Suprapubic skin (tissue), 4 donors: ENCODE data around the gene TSR3. TPM values are rescaled to one million over a fixed set of nuclear protein-coding genes. Genes with fewer than 3 reads are reported as not detected.

Experiments used
- DNase-seq, 2 donors: peaks; one replicate each; pipeline ENCODE4 v3.0.0-alpha.2; 2019; ENCODE audit warnings: low spot score in 2 of 2
- H3K27ac ChIP-seq: fragments of 200-600 bp; sonication (generic); one replicate; pipeline ENCODE4 v1.5.1; 2019
- H3K27me3 ChIP-seq: fragments of 200-600 bp; sonication (generic); one replicate; pipeline ENCODE4 v1.5.1; 2019
- H3K36me3 ChIP-seq: fragments of 200-600 bp; sonication (generic); one replicate; pipeline ENCODE4 v1.5.1; 2019
- H3K4me1 ChIP-seq: fragments of 200-600 bp; sonication (generic); one replicate; pipeline ENCODE4 v1.5.1; 2019
- H3K4me3 ChIP-seq: fragments of 200-600 bp; sonication (generic); one replicate; pipeline ENCODE4 v1.5.1; 2019; ENCODE audit warnings: mild to moderate bottlenecking
- H3K9me3 ChIP-seq: fragments of 200-600 bp; sonication (generic); one replicate; pipeline ENCODE4 v1.5.1; 2019
- EP300 ChIP-seq: sonication (generic); formaldehyde crosslinking; IDR thresholded peaks from one replicate; pipeline ENCODE4 v1.6.1; 2017; ENCODE audit warnings: antibody characterized with exemption
- POLR2A ChIP-seq, 2 donors: fragments of 450-650 bp; IDR thresholded peaks; one replicate each; pipeline ENCODE4 v1.6.1; 2017; ENCODE audit warnings: antibody characterized with exemption in 2 of 2, mild to moderate bottlenecking in 2 of 2, moderate library complexity in 2 of 2
- POLR2AphosphoS5 ChIP-seq, 3 donors: sonication (generic); formaldehyde crosslinking; IDR thresholded peaks; one replicate each; pipeline ENCODE4 v1.6.1; 2017; ENCODE audit warnings: antibody characterized with exemption in 3 of 3
- WGBS: methylation state at CpG from one replicate; pipeline ENCODE4 v1.1.5; 2018; 5-methylcytosine and 5-hydroxymethylcytosine counted together
- total RNA-seq, 4 donors: library from RNA; depleted of rRNA; stranded (reverse); fragments of >200 nt; gene quantifications; one replicate each; pipeline ENCODE4 v1.1.0, GENCODE V29; 2016
- TF ChIP-seq, protein P1 (sequence below), 2 donors: fragments of 200-600 bp in 1 of 2; fragments of 450-650 bp in 1 of 2; sonication (generic) in 1 of 2; IDR thresholded peaks; one replicate each; pipeline ENCODE4 v1.5.1; 2016 to 2019; ENCODE audit warnings: antibody characterized with exemption in 2 of 2, mild to moderate bottlenecking in 1 of 2, moderate library complexity in 1 of 2

The TSR3 gene
- total RNA-seq, 4 donors from 2014 or later, result 48.5 to 70.2 (median 62.1) TPM

DNA sequence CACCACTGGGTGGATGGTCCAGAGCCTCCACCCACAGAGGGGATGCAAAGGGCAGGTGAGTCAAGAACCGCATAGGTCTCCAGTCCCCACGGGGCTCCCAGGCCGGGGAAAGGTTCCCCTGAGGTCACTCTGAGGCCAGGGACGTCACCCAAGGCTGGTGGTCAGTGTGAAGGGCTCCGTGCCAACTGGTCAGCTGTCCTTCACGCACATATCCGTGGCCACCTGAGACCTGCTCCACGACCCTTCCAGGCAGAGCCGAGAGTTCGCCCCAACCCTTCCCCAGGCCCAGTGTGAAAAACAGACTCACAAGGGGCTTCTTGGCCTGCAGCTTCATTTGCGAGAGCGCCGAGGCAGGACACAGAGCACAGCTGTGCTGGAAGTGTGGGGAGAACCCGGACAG is 2.8 kb downstream of the TSR3 start:
- Histone ChIP-seq H3K4me3 (no peak overlapping the region), H3K36me3 (peaks cover 26% of the 10 kb centered on the region), H3K27me3 (no peaks in the 10 kb centered on the region), H3K27ac (no peak overlapping the region), H3K9me3 (no peaks in the 10 kb centered on the region), H3K4me1 (peaks cover 50% of the 10 kb centered on the region)
- WGBS, result 80% methylated on average over 2 of the region's 14 CpGs
- no peak for DNase-seq
- TF ChIP-seq, protein P1, sequence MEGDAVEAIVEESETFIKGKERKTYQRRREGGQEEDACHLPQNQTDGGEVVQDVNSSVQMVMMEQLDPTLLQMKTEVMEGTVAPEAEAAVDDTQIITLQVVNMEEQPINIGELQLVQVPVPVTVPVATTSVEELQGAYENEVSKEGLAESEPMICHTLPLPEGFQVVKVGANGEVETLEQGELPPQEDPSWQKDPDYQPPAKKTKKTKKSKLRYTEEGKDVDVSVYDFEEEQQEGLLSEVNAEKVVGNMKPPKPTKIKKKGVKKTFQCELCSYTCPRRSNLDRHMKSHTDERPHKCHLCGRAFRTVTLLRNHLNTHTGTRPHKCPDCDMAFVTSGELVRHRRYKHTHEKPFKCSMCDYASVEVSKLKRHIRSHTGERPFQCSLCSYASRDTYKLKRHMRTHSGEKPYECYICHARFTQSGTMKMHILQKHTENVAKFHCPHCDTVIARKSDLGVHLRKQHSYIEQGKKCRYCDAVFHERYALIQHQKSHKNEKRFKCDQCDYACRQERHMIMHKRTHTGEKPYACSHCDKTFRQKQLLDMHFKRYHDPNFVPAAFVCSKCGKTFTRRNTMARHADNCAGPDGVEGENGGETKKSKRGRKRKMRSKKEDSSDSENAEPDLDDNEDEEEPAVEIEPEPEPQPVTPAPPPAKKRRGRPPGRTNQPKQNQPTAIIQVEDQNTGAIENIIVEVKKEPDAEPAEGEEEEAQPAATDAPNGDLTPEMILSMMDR (IDR thresholded peaks at IDR 0.05), result no peak
- TF ChIP-seq EP300 (no peak), POLR2A (IDR thresholded peaks at IDR 0.05) (no peak), POLR2AphosphoS5 (IDR thresholded peaks at IDR 0.05) (no peak)

DNA sequence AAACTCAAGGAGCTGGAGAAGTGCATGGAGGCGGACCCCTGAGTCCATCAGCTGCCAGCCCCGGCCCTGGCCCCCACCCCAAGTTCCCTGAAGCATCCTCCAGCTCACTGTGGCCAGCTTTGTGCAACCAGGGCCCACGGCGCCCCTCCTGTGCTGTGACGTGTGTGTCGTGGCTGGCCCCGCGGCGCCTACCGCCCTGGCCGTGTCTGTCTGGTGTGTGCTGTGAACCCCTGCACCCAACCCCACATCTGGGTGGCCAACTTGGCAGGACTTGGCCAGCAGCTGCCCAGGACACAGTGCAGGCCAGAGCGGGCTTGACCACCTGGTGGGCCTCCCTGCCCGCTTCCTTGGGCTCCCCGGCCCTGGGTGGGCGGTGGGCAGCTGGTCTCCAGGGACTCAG is 3.2 kb downstream of the TSR3 start:
- Histone ChIP-seq H3K9me3 (no peaks in the 10 kb centered on the region), H3K36me3 (peaks cover 26% of the 10 kb centered on the region), H3K27me3 (no peaks in the 10 kb centered on the region), H3K4me3 (no peak overlapping the region), H3K27ac (no peak overlapping the region), H3K4me1 (peaks cover 54% of the 10 kb centered on the region)
- TF ChIP-seq, protein P1 (IDR thresholded peaks at IDR 0.05), result no peak
- TF ChIP-seq POLR2AphosphoS5 (IDR thresholded peaks at IDR 0.05) (no peak), EP300 (no peak), POLR2A (IDR thresholded peaks at IDR 0.05) (no peak)
- no CpG with 5 or more reads among the region's 15 CpGs for WGBS
- no peak for DNase-seq

DNA sequence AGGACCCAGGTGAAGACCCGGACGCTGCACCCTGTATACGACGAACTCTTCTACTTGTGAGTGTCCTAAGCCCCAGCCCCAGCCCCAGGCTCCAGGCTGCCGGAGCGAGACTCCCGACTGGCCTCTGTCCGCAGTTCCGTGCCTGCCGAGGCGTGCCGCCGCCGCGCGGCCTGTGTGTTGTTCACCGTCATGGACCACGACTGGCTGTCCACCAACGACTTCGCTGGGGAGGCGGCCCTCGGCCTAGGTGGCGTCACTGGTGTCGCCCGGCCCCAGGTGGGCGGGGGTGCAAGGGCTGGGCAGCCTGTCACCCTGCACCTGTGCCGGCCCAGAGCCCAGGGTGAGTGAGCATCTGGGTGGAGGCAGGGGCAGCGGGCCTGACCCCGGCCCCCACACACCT is 3.7 kb downstream of the TSR3 start:
- no peaks in the 10 kb centered on the region for H3K9me3 ChIP-seq
- H3K27me3 ChIP-seq, result no peaks in the 10 kb centered on the region
- no peak for DNase-seq
- WGBS, result 84% methylated on average over 8 of the region's 29 CpGs
- H3K27ac ChIP-seq, result no peak overlapping the region
- H3K36me3 ChIP-seq, result peaks cover 26% of the 10 kb centered on the region
- H3K4me1 ChIP-seq, result peaks cover 54% of the 10 kb centered on the region
- TF ChIP-seq, protein P1 (IDR thresholded peaks at IDR 0.05), result no peak
- H3K4me3 ChIP-seq, result peak overlapping the region; percentile 19

DNA sequence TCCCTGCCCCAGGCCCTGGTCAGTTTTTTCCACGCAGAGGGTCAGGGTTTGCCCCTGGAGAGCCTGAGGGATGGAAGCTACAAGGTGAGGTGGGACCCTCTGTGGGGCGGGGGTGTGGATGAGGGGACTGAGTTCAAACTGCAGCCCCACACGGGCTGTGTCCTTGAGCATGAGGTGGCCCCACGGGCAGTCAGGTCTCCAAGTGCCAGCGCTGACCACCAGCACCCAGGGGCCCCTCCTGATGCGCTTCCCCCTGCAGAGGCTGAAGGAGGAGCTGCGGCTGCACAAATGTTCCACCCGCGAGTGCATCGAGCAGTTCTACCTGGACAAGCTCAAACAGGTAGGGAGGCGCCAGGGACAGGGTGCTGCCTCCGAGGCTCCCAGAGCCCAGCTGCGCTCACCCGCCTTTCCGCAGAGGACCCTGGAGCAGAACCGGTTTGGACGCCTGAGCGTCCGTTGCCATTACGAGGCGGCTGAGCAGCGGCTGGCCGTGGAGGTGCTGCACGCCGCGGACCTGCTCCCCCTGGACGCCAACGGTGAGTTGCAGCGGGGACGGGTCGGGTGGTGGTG is 4.3 kb downstream of the TSR3 start:
- Histone ChIP-seq H3K4me3 (peak overlapping the region; percentile 19), H3K4me1 (peaks cover 54% of the 10 kb centered on the region), H3K36me3 (peaks cover 26% of the 10 kb centered on the region), H3K27ac (no peak overlapping the region), H3K9me3 (no peaks in the 10 kb centered on the region), H3K27me3 (peaks cover 1% of the 10 kb centered on the region)
- 42% methylated on average over 12 of the region's 31 CpGs for WGBS
- no peak for TF ChIP-seq POLR2AphosphoS5 (IDR thresholded peaks at IDR 0.05)
- TF ChIP-seq, protein P1 (IDR thresholded peaks at IDR 0.05), result no peak
- no peak for TF ChIP-seq POLR2A (IDR thresholded peaks at IDR 0.05)
- no peak for TF ChIP-seq EP300
- no peak for DNase-seq

DNA sequence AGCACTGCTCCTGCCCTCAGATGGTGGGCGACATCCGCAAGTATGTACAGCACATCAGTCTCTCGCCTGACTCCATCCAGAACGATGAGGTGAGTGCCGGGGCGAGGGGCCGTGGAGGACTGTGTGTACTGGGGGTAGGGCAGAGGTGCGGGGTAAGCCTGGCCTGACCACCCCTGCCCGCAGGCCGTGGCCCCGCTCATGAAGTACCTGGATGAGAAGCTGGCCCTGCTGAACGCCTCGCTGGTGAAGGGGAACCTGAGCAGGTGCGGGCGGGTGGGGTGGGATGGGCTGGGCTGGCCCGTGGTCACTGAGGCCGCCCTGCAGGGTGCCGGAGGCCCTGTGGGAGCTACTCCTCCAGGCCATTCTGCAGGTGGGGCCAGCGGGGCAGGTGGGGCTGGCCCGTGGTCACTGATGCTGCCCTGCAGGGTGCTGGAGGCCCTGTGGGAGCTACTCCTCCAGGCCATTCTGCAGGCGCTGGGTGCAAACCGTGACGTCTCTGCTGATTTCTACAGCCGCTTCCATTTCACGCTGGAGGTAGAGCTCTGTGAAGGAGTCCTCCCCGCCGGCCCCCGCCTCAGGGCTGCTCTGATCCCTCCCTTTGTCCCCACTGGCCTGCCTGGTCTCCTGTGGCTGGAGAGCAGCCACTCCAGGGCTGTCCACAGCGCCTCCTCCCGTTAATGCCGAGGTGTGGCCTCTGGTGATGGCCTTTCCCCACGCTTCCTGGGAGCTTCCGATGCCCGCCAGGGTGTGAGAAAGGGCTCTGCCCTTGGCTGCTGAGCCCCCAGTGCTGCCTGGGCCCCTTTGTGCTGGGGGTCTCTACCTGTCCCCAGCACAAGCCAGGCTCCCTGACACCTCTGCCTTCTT is 5.0 kb downstream of the TSR3 start:
- no peaks in the 10 kb centered on the region for H3K9me3 ChIP-seq
- no peak for DNase-seq
- H3K27ac ChIP-seq, result no peak overlapping the region
- H3K4me1 ChIP-seq, result peaks cover 55% of the 10 kb centered on the region
- H3K36me3 ChIP-seq, result peaks cover 26% of the 10 kb centered on the region
- WGBS, result 67% methylated on average over 16 of the region's 34 CpGs
- TF ChIP-seq, protein P1 (IDR thresholded peaks at IDR 0.05), result no peak
- TF ChIP-seq EP300 (no peak), POLR2A (IDR thresholded peaks at IDR 0.05) (no peak), POLR2AphosphoS5 (IDR thresholded peaks at IDR 0.05) (no peak)
- peak overlapping the region; percentile 19 for H3K4me3 ChIP-seq
- peaks cover 3% of the 10 kb centered on the region for H3K27me3 ChIP-seq
